Measurements from ENCODE around the gene PTPRJ. TPM values are rescaled to one million over a fixed set of nuclear protein-coding genes. Genes with fewer than 3 reads are reported as not detected.
"Not testable (repeated sequence)": the region's sequence is repeated elsewhere in the genome, so short reads cannot be mapped to it uniquely, and the experiment has no call there.

Gene PTPRJ
- total RNA-seq, 1 donor from 2014 or later = 1.4 TPM

DNA sequence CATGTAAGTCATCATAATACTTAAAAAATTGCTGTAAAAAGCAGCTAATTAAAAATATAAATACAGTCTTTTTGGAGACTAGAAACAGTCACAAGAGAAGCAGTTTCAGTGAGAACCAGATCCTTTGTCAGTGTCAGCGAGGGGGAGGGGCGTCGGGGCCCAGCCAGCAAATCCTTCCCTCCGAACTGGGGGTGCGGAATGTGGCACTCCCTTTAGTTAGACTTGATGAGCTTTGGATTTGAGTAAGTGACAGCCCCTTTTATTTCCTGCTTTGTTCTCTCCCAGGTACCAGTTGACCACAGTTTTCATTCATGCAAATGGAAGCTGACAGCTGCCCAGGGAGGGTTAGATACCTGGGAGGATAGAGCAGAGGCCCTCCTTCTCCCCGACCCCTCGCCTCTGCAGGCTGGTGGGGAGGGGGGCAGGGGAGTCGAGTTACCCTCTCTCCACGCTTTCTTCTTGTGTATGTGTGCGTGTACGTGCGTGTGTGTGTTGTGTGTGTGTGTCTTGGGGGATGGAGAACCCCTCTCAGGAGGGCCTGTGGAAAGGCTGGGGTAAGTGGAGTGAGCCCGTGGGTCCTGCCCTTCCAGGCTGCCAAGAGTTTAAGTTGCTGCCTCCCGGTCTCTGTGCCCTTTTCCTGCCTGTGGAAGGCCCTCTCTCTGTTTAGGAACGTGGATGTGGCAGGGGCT lies 38.3 kb downstream of the PTPRJ start:
- DNase-seq = no peak

DNA sequence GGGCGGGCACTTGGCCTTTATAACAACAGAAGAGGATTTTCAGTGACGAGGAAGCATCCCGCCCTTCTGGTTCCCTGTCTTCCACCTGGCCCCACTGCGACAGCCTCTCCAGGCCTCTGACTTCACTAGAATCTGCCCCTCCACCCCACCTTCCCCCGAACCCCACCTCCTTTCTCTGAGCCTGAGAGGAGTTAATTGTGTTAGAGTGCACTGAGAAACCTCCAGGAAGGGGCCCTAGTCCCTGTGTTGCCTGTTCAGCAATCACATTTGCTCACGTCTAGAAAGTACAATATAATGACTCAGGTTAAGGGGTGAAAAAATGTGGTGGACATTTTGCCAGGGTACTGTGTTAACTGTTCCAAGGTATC lies 38.8 kb downstream of the PTPRJ start:
- peak; percentile 26 for DNase-seq

DNA sequence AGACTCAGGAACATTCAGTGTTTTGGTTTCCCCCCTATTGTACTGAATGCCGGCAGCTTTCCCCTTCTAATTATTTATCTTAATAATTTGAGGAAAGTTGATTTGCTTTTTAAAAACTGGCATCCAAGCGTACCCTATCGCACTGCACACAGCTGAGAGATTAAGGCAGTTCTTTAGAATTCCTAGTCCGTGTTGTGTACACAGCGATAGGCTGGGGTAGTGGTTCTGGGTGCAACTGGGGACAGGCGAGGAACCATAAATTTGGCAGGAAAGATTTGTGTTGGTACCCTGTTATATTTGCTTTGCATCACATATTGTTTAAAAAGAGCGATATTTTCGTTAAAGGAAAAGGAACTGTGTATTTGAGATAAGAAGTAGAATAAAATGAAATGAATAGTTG lies 39.2 kb downstream of the PTPRJ start:
- no peak for DNase-seq

DNA sequence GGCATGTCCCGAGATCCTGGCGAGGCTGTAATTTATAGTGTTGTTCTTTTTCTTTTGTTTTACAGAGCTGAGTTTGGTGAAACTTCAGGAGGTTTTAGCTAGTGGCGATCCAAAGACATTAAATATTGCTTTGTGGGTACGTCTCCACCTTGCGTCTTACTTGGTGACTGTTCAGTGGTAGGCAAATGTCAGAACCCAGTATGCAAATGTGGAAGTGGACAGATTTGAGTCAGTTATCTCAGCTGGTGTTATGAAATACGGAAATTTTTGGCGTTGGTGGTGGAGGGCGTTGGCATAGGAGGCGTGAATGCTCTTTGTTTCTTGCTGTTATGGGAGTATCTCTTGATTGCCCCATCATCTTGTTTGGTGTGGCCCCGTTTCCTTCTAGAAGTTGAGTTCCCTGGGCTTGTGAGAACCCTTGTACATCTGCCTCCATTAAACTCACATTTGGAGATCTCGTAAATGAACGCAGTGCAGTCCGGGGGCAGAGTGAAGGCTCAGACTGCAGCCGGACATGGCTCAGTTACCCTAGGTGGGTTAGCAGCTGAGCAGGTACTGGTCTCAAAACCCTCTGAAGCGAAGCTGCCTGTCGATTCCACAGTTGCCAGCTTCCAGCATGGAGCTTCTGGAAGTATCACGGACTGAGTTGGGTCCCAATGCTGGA lies 39.9 kb downstream of the PTPRJ start:
- no peak for DNase-seq

DNA sequence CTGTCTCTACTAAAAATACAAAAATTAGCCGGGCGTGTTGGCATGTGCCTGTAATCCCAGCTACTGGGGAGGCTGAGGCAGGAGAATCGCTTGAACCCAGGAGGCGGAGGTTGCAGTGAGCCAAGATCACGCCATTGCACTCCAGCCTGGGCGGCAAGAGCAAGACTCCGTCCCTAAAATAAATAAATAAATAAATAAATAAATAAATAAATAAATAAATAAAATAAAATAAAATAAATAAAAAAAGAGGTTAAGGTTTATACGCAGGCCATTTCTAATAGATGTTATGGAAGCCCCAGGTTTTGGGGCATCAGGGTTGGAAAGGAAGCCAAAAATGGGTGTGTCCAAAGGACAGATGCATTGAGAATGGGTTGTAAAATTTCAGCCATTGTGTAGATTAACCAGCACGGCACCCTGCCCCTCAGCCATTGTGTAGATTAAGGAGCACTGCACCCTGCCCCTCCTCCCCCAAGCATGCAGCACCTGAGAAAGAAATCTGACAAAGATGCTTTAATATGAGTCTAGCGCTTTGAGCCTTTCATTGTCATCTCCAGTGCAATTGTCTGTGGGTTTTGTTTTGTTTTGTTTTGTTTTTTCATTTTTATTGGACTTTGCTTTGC lies 41.0 kb downstream of the PTPRJ start:
- not testable (repeated sequence) for DNase-seq

DNA sequence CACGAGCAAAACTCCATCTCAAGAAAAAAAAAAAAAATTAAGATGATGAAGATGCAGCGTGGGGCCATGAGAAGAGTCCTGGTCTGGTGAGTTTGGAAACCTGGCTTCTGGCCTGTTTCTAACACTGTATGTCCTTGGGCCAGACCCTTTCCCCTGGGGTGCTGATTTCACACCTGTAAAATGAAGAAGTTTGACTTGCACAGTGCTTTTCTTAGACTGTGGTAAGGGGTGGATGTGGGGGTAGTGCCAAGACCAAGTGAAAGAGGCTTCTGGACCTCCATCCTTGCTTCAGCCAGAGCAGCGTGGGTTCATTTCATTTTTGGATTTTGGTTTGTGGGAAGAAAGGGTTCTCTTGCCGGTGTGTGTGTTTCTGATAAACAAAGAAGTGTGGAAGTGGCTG lies 42.1 kb downstream of the PTPRJ start:
- no peak for DNase-seq

DNA sequence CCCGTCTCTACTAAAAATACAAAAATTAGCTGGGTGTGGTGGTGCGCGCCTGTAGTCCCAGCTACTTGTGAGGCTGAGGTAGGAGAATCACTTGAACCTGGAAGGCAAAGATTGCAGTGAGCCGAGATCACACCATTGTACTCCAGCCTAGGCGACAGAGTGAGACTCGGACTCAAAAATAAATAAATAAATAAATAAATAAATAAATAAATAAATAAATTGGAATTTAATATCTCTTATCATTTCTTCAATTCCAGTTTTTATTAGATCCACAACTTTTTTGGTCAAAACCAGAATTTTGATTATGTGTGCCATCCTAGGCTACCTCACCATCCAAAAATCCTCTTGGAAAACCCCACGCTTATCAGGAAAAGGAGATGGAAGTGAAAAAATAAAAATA lies 43.2 kb downstream of the PTPRJ start:
- DNase-seq = not testable (repeated sequence)

DNA sequence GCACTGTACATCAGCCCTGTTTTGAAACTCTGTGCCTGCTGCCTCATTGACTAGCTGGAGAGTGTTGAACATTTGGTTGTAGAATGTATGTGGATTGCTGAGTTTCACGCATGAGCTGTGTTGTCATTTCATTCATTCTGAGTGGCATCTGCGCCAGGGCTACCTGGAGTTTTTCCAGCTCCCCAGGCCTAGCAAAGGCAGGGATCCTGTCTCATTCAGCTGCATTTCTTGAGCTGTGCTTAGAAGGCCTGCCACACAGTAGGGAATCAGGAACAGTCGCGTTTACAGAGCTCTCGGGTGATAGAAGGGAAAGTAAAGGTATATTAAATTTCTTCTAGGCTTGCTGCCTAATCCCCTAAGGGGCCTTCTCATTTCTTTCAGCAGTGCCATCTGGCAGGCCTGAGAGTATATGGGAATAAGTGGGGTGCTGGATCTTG lies 44.3 kb downstream of the PTPRJ start:
- no peak for DNase-seq

DNA sequence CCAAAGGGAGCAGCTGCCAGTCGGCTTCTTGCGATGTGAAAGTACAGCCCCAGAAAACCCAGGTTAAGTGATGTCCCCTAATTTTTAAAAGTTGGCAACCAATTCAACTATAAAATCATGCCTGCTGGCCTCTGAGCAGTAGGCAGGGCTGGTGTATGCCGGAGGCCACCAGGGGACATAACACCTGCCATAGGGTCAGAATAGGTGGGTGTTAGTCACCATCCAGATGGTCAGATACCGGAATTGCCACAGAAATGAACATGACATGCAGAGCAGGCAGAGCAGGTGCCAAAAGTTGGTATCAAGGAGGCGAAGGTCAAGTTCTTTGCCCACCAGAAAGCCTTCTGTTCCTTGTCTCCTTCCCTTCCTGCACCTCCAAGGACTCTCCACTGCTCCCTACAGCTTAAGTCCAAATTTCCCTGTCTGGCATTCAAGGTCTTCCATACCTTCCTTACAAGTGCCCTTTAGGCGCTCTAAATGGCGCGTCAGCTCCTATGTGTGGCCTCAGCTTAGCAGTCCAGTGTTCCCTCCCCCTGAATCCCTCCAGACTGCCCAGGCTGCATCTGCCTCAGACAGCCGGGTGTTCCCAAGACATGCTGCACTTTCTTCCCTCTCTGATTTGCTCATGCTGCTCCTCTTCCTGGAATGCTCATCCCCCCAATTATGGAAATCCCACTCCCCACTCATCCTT lies 45.1 kb downstream of the PTPRJ start:
- DNase-seq = no peak

DNA sequence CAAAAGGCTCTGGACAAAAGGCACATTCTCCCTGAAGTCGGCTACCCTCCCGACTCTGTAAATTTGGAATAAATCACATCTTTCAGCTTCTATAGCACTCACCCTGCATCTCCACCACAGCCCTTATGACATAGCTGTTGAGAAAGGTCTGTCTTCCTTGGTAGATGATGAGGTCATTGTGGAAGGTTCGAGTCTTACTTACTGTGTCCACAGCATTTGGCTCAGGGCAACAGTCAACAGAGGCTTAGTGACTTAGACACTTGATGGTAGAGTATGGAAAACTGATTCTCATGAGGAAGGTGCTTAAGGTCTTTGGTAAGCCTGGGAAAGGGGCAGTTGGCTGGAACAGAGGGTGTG lies 45.6 kb downstream of the PTPRJ start:
- no peak for DNase-seq

DNA sequence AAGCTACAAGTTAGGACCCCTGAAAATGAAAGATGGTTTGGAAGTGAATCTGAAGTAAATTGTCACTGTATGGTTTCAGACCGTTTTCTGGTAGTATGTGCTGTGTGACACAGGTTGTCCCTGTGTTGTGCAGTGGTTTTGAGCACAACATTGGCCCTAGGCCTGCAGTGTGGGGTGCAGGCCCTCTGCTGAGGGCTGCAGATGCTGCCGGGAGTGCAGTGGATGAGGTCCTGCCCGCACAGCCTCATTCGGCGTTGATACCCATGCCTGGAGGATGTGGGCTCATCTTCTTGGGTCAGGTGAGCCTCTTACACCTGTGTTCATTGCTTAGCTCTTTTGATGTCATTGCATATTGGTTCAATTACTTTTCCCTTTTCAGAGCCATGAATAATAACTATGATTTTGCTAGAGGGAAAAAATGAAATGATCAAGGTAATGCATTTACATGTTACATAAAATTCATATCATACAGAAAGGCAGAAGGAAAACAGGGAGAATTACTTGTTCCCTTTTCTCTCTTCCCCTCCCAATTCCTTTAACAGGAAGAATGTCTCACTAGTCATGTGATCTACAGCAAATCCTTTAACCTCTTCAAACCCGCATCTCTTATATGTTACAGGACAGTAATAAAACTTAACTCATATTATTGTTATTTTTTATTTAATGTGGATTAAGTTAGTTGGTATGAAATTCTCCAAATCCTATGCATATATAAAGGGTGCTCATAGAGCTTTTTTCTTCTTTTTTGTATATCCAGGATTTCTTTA lies 48.7 kb downstream of the PTPRJ start:
- DNase-seq = peak; percentile 44

DNA sequence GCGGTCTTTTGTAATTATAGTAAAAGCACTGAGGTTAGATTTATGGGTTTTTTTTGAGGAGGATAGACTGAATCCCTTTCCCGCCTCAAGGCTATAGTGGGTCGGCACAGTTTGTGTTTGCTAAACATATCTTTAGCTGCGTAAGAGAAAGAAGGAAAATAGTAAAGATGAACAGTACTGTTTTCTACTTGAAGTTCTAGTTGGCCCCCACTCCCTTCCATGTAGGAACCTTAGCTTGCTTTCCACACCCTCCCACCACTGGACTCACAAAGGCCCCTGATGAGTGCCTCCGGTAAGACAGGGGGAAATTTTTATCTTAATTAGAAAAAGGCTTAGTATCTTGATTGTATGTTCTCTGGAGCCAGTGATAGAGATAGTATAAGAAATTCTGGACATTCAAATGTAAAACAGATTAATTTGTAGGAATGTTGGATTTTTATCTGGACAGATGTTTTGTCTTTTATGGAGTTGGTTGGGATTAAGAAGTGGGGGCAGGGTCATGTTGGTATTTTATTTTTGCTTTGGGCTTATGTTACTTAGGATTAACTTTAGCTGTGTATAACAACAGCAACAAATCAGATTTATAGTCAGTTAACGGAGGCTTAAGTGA lies 49.4 kb downstream of the PTPRJ start:
- no peak for DNase-seq

DNA sequence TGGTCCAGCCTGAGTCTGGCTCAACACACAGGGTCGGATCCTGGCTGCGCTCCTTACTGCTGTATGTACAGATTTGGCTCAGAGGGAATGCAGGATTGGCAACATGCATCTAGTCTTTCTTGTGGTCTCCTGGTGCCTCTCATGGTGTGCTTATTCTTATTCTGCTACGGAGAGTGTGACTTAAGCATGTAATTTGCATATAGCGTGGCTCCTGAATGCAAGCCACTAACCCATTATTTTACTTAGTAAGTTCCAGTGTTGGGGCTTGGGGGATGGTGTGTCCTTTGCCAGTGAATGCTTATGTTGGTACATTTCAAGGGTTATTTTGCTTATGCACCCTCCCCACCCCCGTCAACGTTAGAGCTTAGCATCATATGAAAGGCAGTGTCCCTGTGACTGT lies 51.2 kb downstream of the PTPRJ start:
- no peak for DNase-seq

DNA sequence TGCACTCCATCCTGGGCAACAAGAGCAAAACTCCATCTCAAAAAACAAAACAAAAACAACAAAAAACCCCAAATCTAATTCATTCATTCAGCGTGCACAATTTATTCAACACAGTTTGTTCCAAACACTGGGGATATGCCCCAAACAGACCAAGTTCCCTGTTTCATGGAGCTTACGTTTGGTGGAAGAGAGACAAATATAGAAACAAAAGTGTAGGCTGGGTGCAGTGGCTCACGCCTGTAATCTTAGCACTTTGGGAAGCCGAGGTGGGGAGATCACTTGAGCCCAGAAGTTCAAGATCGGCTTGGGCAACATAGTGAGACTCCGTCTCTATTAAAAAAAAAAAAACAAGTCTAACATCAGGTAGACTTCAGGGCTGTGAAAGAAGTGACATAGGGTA lies 52.4 kb downstream of the PTPRJ start:
- no peak for DNase-seq

DNA sequence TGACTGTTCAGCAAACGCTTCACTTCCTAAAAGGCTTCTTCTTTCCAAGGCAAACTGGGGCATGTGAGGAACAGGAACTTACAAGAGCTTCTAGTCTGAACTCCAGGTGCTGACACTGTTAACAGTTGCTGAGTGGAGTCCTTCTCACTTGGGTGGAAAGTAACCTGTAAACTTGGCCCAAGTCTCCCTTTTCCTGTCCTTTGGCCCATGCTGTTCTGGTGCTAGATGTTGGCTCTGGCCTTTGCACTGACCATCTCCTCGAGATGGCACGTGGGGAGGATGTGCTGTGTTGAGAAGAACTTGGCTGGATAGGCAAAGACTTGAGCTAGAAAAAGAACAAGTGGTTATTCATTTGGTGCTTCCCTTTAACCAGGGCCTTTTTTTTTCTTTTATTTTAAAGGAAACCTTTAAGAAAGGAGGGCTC lies 53.6 kb downstream of the PTPRJ start:
- DNase-seq = no peak

DNA sequence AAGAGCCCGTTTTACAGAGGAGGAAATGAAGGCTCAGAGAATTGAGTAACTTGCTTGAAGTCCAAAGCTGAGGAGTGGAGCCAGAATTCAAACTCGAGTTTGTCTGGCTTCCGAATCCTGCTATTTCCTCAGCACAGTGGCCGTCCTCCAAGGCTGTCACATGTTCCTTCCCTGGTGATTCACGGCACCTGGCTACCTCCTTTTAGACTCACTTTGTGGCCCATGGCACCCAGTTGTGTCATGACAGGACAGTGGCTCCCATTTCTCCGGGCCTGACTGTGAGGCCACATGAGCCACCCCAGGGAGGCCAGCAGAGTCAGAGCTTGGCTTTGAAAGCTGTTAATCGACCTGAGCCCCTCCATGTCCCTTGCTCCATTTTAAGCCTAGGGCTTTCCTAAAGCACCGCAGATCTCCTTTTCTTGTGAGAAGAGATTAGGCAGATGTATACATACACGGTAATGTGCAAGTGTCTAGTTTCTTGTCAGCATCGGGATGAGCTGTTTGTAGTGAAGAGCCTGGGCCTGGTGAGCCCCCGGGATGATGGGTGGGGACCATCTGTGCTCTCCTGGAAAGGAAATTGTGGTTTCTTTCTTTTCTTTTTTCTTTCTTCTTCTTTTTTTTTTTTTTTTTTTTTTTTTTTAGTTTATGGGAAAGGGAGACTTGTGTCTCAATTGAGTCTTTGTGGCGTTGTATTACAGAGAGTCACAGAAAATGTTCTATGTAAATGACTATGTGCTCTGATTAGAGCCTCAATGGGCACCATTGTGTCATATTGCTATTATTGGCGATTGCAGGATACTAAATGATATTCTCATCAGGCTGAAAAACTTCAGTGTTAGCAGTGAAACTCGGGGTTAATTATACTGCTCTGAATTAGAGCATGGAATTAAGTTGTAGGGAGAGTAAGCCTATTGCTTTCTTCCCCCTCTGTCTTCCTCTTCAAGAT lies 54.8 kb downstream of the PTPRJ start:
- DNase-seq = no peak

DNA sequence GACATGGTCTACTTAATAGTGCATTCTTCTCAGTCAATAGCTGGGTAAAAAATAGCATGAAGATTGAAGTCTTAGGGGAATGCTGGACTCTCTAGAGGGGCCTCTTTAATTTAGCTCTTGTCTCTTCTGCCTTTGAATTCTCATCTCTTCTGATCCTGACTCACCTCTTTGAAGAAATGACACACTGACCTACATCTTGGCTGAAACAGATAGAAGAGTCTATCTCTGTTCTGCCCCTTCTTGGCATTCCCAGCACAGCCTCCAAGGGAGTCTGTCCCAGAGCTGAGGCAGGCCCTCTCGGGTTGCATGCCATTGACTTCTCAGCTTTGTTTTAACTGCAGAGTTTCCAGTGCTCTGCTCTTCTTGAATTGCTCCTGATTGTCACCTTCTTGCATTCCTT lies 55.7 kb downstream of the PTPRJ start:
- no peak for DNase-seq

DNA sequence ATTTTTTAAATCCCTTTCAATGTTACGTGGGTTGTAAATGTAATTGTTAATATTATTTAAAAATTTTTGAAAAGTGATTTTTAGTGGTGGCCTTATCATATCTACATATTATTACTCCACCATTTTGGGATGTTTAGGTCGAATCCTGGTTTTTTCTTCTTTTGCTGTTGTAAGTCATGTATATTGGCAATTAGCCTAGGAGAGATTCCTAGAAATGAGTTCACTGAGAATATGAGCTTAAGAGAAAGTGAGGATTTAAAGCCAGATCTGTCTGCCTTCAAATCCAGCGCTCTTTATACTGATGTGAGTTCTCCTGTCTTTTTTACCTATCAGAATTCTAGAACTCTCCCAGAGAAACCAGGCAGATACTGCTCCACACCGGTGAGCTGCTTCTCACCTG lies 56.1 kb downstream of the PTPRJ start:
- no peak for DNase-seq

DNA sequence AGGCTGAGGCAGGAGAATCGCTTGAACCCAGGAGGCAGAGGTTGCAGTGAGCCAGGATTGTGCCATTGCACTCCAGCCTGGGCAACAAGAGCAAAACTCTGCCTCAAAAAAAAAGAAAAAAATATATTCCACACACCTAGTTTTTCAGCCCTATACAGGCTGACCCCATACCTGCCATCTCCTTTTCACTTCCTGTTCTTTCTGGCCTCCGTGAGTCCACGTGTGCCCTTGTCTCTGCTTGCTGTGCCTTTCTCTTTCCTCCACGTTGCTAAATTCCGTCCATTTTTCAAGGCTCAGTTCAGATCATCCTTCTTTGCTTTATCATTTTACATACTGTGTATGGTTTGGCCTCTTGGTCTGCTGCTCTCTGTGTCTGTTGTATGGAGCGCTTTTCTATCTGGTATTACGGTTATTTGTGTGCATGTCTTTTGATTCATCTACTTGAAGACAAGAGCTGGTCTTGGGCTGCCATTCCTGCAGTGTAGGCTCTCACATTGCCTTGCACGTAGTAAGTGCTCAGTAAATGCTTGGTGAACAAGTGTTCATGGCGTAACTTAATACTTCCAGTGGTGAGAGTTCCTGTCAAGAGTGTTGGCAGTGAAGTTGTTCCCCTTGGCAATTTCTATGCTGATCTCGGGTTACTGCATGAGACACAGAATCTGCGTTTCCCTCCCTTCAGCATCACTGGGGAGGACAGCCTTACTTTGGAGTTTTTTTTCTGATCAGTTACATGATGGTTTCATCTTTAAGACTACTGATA lies 57.5 kb downstream of the PTPRJ start:
- no peak for DNase-seq

DNA sequence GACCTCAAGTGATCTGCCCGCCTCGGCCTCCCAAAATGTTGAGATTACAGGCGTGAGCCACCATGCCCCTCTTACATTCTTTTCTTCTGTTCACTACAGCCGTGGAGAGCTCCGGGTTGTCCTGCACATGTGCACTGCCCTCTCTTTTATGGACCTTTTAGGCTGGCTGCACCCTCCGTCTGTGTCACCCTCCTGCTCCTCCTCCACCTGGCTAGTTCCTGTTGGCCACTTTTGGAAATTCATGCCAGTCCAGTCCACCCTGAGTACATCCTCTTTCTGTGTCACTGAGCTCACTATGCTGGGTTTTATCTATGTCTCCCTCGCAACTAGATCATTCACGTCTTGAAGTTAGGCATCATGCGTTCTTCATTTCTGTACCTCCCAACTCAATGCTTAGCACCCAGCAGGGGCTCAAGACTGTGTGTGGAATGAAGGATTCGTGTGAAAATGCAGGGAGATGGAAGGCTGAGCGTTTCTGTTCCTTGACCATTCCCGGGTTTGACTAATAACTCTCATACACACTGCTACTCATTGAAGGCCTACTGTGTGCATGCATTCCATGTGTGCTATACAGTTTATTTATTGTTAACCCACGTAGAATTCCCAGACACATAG lies 60.6 kb downstream of the PTPRJ start:
- no peak for DNase-seq

Measured in dermis blood vessel endothelial cell (primary cell).